Common myeloid progenitor, CD34-positive (primary cell): ENCODE data around the gene STK36.

Experiments used
- CTCF ChIA-PET: fragments of 350-600 bp; sonication (Branson Sonifier 250); formaldehyde crosslinking; loops from one replicate; lab custom pipeline; 2021; ENCODE audit warnings: antibody characterized with exemption; lab: Charles Lee
- POLR2A ChIA-PET: fragments of 350-600 bp; sonication (Branson Sonifier 250); formaldehyde crosslinking; loops from one replicate; lab custom pipeline; 2021; ENCODE audit warnings: antibody characterized with exemption; lab: Charles Lee
- DNase-seq, 3 donors: peaks; one replicate each; pipeline versions ENCODE4 v3.0.0 to v3.0.0-alpha.2; 2013
- H3K27ac ChIP-seq, 2 experiments: 1 replicate in 1 of 2; 2 replicates in 1 of 2; pipeline ENCODE4 v1.7.0; 2013; ENCODE audit warnings: inconsistent platforms in 2 of 2, low read length in 2 of 2, mild to moderate bottlenecking in 2 of 2, low read depth in 1 of 2, moderate library complexity in 1 of 2; ENCODE audit not compliant: severe bottlenecking in 2 of 2, insufficient read depth in 1 of 2, poor library complexity in 1 of 2
- H3K27me3 ChIP-seq, 5 experiments: replicated peaks in 2 of 5; 1 replicate in 3 of 5; 2 replicates in 2 of 5; pipeline versions ENCODE4 v1.6.1 to v1.7.0; 2013; ENCODE audit warnings: low read length in 4 of 5, mild to moderate bottlenecking in 2 of 5, moderate library complexity in 2 of 5, inconsistent platforms in 1 of 5; ENCODE audit not compliant: insufficient read depth in 5 of 5, control insufficient read depth in 4 of 5
- H3K36me3 ChIP-seq, 4 experiments: 1 replicate in 2 of 4; 2 replicates in 2 of 4; pipeline versions ENCODE4 v1.6.1 to v1.7.0; 2013; ENCODE audit warnings: low read length in 3 of 4, control low read depth in 1 of 4, mild to moderate bottlenecking in 1 of 4; ENCODE audit not compliant: control insufficient read depth in 4 of 4, insufficient read depth in 4 of 4
- H3K4me1 ChIP-seq, 4 experiments: 1 replicate in 3 of 4; 2 replicates in 1 of 4; pipeline versions ENCODE4 v1.6.1 to v1.7.1; 2013; ENCODE audit warnings: low read length in 3 of 4, mild to moderate bottlenecking in 3 of 4, control low read depth in 1 of 4, inconsistent platforms in 1 of 4, moderate library complexity in 1 of 4; ENCODE audit not compliant: control insufficient read depth in 4 of 4, insufficient read depth in 4 of 4; ENCODE audit errors: control extremely low read depth in 1 of 4
- H3K4me3 ChIP-seq, 7 experiments: 1 replicate in 4 of 7; 2 replicates in 3 of 7; pipeline versions ENCODE4 v1.5.1 to v1.7.0; 2013; ENCODE audit warnings: mild to moderate bottlenecking in 7 of 7, low read length in 6 of 7, moderate library complexity in 6 of 7, inconsistent platforms in 2 of 7, low read depth in 2 of 7, control low read depth in 1 of 7; ENCODE audit not compliant: insufficient read depth in 4 of 7, control insufficient read depth in 1 of 7; ENCODE audit errors: extremely low read depth in 1 of 7
- H3K9me3 ChIP-seq, 5 experiments: 1 replicate in 4 of 5; 2 replicates in 1 of 5; pipeline versions ENCODE4 v1.6.1 to v1.7.1; 2013; ENCODE audit warnings: low read length in 4 of 5, mild to moderate bottlenecking in 2 of 5, inconsistent platforms in 1 of 5, low read depth in 1 of 5, moderate library complexity in 1 of 5; ENCODE audit not compliant: control insufficient read depth in 4 of 5, insufficient read depth in 2 of 5; ENCODE audit errors: control extremely low read depth in 1 of 5
- WGBS: methylation state at CpG from one replicate; pipeline ENCODE4 v1.1.5; 2013; ENCODE audit not compliant: insufficient coverage; 5-methylcytosine and 5-hydroxymethylcytosine counted together

The STK36 gene

DNA sequence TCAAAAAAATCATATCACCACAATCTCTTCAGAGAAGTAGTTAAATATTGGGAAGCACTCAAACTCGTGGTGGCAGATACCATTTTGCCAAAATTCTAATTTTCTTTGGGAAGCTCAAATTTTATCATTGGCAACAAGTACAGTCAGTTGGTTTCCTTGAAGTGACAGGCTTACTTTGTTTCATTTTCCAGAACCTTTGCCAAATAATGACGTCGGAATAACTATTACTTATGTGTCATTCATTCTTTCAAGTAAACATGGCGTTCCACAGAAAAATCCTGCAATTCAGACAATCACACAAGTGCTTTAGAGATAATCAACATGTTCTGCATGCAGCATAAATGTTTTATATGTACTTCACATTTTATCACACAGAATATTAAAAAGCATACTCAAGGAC is 44.2 kb downstream of the STK36 start:
- Histone ChIP-seq H3K36me3 (peaks cover 0 to 17% (median 6%) of the 10 kb centered on the region in 4 experiments), H3K27me3 (no peaks in the 10 kb centered on the region), H3K4me1 (peaks cover 6 to 18% (median 12%) of the 10 kb centered on the region in 4 experiments), H3K27ac (no peak overlapping the region), H3K4me3 (no peak overlapping the region), H3K9me3 (no peaks in the 10 kb centered on the region)
- POLR2A ChIA-PET: no interaction called here
- CTCF ChIA-PET: no interaction called here
- DNase-seq: no peak
- WGBS: 100% methylated on average over 1 of the region's 4 CpGs

DNA sequence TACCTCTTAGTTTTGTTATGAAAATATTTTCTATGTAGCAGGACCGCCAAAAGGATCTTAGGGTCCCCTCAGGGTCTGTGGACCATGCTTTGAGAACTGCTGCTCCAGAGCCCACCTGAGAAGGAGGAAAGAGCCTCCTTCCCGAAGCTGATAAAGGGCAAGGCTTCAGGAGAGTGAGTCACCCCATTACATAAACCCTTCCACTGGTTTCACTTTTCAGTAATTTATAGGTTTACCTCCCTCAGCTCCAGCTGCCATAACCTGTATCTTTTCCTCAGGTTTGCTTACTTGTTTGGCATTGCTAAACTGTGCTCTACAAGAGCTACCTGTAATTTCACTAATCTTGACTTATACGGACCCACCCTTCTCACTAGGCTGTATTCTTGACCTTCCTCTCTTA is 45.4 kb downstream of the STK36 start:
- Histone ChIP-seq H3K27me3 (no peaks in the 10 kb centered on the region), H3K9me3 (no peaks in the 10 kb centered on the region), H3K36me3 (peaks cover 0 to 17% (median 6%) of the 10 kb centered on the region in 4 experiments), H3K4me3 (no peak overlapping the region), H3K4me1 (peaks cover 0 to 13% (median 3%) of the 10 kb centered on the region in 4 experiments), H3K27ac (no peak overlapping the region)
- 100% methylated on average over 1 of the region's 3 CpGs for WGBS
- ChIA-PET POLR2A (no interaction called here), CTCF (no interaction called here)
- no peak for DNase-seq

DNA sequence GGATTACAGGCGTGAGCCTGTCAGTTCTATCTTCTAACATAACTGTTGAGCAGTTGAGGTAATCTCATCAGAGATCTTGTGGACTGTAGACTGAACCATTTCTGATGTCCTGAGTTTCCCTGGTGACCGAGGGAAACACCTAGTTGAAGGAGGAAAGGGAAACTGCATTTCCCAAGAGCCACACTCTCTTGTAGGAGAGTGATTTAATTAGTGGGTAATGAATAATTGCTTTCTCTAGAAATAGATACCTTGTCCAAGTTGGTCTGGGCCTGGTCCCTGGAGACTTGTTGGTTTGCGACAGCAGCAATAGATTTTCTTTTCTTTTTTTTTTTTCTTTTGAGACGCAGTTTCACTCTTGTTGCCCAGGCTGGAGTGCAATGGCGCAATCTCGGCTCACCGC is 46.2 kb downstream of the STK36 start:
- POLR2A ChIA-PET: no interaction called here
- 100% methylated on average over 2 of the region's 7 CpGs for WGBS
- CTCF ChIA-PET: no interaction called here
- H3K27ac ChIP-seq: no peak overlapping the region
- H3K4me1 ChIP-seq: peaks cover 1 to 20% (median 10%) of the 10 kb centered on the region in 4 experiments
- H3K4me3 ChIP-seq: no peak overlapping the region
- H3K9me3 ChIP-seq: no peaks in the 10 kb centered on the region
- H3K36me3 ChIP-seq: peaks cover 0 to 17% (median 6%) of the 10 kb centered on the region in 4 experiments
- DNase-seq: no peak
- H3K27me3 ChIP-seq: no peaks in the 10 kb centered on the region

DNA sequence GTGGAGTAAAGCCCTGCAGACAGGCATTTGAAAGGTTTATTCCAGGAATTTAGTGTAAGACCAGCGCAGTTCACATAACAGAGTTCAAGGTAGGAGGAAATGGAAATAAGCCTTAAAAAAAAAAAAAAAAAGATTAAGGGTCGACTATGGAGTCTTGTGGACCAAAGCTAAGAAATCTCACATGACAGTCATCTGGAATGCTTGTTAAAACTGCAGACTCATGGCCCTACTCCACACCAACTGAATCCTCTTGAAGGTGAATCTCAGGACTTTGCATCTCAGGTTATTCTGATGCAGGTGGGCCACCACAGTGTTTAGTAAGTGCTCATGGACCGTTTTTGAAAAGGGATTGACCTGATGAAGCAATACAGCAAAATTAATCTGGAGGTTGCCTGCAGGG is 47.6 kb downstream of the STK36 start:
- H3K9me3 ChIP-seq: no peaks in the 10 kb centered on the region
- H3K27me3 ChIP-seq: no peaks in the 10 kb centered on the region
- H3K36me3 ChIP-seq: peaks cover 0 to 17% (median 6%) of the 10 kb centered on the region in 4 experiments
- ChIA-PET CTCF (no interaction called here), POLR2A (no interaction called here)
- H3K27ac ChIP-seq: no peak overlapping the region
- no peak for DNase-seq
- 95% methylated on average over 2 of the region's 3 CpGs for WGBS
- H3K4me1 ChIP-seq: peaks cover 1 to 18% (median 13%) of the 10 kb centered on the region in 4 experiments
- no peak overlapping the region for H3K4me3 ChIP-seq

DNA sequence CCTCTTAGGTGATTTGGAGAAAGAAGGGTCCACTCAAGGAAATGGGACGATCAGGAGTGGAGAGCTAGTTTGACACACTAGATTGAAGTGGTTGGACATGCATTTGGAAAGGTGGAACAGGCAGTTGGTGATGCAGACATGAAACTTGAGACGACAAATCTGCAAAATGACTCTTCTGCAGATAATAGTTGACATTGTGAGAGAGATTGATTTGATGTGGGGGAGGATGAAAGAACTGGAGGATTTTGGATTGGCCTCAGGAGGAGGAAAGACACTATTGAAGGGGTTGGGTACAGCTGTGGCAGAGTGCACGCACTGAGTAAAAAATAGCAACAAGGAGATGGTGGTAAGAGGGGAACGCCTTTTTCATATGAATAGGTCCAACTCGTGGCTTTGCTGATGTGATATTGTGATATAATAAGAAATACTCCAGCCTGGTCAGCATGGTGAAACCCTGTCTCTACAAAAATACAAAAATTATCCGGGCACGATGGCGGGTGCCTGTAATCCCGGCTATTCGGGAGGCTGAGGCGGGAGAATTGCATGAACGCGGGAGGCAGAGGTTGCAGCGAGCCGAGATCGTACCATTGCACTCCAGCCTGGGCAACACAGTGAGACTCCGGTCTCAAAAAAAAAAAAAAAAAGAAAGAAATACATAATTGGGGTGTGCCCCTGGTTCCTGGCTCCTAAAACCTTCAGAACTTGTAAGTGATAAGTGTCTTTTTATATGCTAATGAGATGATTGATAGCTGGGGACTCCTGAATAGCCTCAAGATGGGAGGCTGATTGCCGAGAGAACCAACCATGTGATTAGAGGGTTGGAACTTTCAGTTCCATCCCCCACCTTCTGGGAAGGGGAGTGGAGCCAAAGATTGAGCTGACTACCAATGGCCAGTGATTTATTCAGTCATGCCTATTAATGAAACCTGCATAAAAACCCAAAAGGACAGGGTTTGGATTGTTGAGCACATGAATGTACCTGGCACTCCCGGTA is 48.5 kb downstream of the STK36 start:
- Histone ChIP-seq H3K27ac (no peak overlapping the region), H3K4me1 (peaks cover 1 to 18% (median 13%) of the 10 kb centered on the region in 4 experiments), H3K36me3 (peaks cover 0 to 15% (median 5%) of the 10 kb centered on the region in 4 experiments), H3K9me3 (peaks cover 0 to 4% (median 0%) of the 10 kb centered on the region in 5 experiments), H3K27me3 (no peaks in the 10 kb centered on the region), H3K4me3 (no peak overlapping the region)
- POLR2A ChIA-PET: no interaction called here
- CTCF ChIA-PET: no interaction called here
- no peak for DNase-seq
- WGBS: 98% methylated on average over 11 of the region's 19 CpGs

DNA sequence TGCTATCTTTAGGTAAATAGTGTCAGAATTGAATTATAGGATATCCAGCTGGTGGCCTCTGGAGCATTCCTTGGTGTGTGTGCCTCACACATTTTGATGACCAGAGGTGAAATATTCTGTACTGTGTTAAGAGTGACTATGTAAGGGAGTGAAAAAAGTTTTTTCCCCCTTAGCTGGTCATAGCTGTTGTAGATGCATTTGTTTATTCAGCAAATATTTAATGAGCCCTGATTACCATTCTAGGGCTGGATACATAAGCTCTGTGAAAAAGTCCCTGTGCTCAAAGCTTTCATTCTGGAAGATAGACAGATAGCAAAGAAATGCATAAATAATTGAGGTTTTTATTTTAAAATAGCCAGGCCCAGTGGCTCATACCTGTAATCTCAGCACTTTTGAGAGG is 49.6 kb downstream of the STK36 start:
- Histone ChIP-seq H3K4me1 (peaks cover 1 to 18% (median 13%) of the 10 kb centered on the region in 4 experiments), H3K9me3 (peaks cover 0 to 13% (median 2%) of the 10 kb centered on the region in 5 experiments), H3K27ac (no peak overlapping the region), H3K4me3 (no peak overlapping the region), H3K36me3 (peaks cover 0 to 8% (median 3%) of the 10 kb centered on the region in 4 experiments), H3K27me3 (no peaks in the 10 kb centered on the region)
- ChIA-PET CTCF (interaction anchor here (0.8 to 2.0 kb wide), 4 partner anchors 10 to 126 kb away, joined by 4 to 5 read pairs (median 4); no protein-coding TSS in a partner anchor), POLR2A (no interaction called here)
- no peak for DNase-seq

DNA sequence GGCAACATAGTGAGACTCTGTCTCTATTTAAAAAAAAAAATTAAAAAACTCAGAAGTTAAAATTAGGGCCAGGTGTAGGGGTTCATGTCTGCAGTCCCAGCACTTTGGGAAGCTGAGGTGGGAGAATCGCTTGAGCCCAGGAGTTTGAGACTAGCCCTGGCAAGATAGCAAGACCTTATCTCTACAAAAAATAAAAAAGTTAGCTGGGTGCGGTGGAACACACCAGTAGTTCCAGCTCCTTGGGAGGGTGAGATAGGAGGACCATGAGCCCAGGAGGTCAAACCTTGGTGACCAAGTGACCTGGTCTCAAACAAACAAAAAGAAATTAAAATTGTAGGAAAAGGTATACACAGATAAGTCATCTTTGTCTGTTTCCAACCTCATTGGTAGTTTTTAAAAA is 50.0 kb downstream of the STK36 start:
- no peak for DNase-seq
- Histone ChIP-seq H3K4me1 (peaks cover 1 to 18% (median 13%) of the 10 kb centered on the region in 4 experiments), H3K4me3 (no peak overlapping the region), H3K9me3 (peaks cover 0 to 17% (median 4%) of the 10 kb centered on the region in 5 experiments), H3K27ac (no peak overlapping the region), H3K27me3 (no peaks in the 10 kb centered on the region), H3K36me3 (peaks cover 0 to 9% (median 3%) of the 10 kb centered on the region in 4 experiments)
- WGBS: no CpG with 5 or more reads among the region's 2 CpGs
- ChIA-PET CTCF (interaction anchor here (0.6 to 2.0 kb wide), 5 partner anchors 11 to 126 kb away, joined by 4 to 6 read pairs (median 4); no protein-coding TSS in a partner anchor), POLR2A (no interaction called here)
